IPS-18a (cell line): Measurements from ENCODE around the gene RRP1B.
"Not testable (repeated sequence)": the region's sequence is repeated elsewhere in the genome, so short reads cannot be mapped to it uniquely, and the experiment has no call there.

Experiments
- H3K27ac ChIP-seq: one replicate; pipeline ENCODE4 v1.5.1; 2013; ENCODE audit warnings: low read length
- H3K27me3 ChIP-seq: one replicate; pipeline ENCODE4 v1.6.1; 2013; ENCODE audit warnings: mild to moderate bottlenecking, low read length; ENCODE audit not compliant: control insufficient read depth, insufficient read depth
- H3K36me3 ChIP-seq: one replicate; pipeline ENCODE4 v1.6.1; 2013; ENCODE audit warnings: low read depth, low read length; ENCODE audit not compliant: control insufficient read depth
- H3K4me1 ChIP-seq: one replicate; pipeline ENCODE4 v1.6.1; 2013; ENCODE audit warnings: low read depth, low read length; ENCODE audit not compliant: control insufficient read depth
- H3K4me3 ChIP-seq: one replicate; pipeline ENCODE4 v1.5.1; 2013; ENCODE audit warnings: low read length
- H3K9ac ChIP-seq: one replicate; pipeline ENCODE4 v1.6.1; 2013; ENCODE audit warnings: mild to moderate bottlenecking, low read length, moderate library complexity
- H3K9me3 ChIP-seq: one replicate; pipeline ENCODE4 v1.6.1; 2013; ENCODE audit warnings: low read depth, low read length; ENCODE audit not compliant: control insufficient read depth

The RRP1B gene

GRCh38 chr21:43693981-43694380, 34.6 kb downstream of the RRP1B start:
- Histone ChIP-seq H3K4me3 (no peak overlapping the region), H3K27me3 (no peaks in the 10 kb centered on the region), H3K4me1 (no peaks in the 10 kb centered on the region), H3K36me3 (peaks cover 53% of the 10 kb centered on the region), H3K9me3 (no peaks in the 10 kb centered on the region), H3K9ac (no peak overlapping the region), H3K27ac (no peak overlapping the region)

GRCh38 chr21:43694437-43695079, 35.2 kb downstream of the RRP1B start:
- Histone ChIP-seq H3K4me1 (no peaks in the 10 kb centered on the region), H3K36me3 (peaks cover 48% of the 10 kb centered on the region), H3K9ac (no peak overlapping the region), H3K27me3 (no peaks in the 10 kb centered on the region), H3K27ac (no peak overlapping the region), H3K9me3 (no peaks in the 10 kb centered on the region), H3K4me3 (no peak overlapping the region)

DNA sequence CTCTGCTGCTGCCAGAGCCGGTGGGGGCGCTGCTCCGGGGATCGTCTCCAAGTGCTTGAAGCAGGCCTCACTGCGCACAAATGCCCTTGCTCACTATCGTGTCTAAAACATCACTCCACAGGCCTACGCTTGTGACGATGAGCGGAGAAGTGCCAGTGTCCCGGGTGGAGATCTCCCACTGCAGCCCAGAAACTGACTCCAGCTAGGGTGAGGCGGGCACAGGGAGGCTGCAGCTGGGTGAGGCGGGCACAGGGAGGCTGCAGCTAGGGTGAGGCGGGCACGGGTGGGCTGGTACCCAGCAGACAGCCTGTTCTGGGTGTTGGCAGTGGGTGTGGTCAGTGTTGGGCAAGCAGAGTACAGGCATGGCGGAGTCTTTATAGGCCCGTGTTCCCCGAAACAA, 36.9 kb downstream of the RRP1B start:
- Histone ChIP-seq H3K4me1 (no peaks in the 10 kb centered on the region), H3K4me3 (no peak overlapping the region), H3K27ac (no peak overlapping the region), H3K9me3 (no peaks in the 10 kb centered on the region), H3K9ac (no peak overlapping the region), H3K36me3 (peaks cover 31% of the 10 kb centered on the region), H3K27me3 (no peaks in the 10 kb centered on the region)

GRCh38 chr21:43697758-43698643, 38.6 kb downstream of the RRP1B start:
- H3K36me3 ChIP-seq, result peaks cover 18% of the 10 kb centered on the region
- H3K27me3 ChIP-seq, result no peaks in the 10 kb centered on the region
- H3K9me3 ChIP-seq, result no peaks in the 10 kb centered on the region
- H3K27ac ChIP-seq, result no peak overlapping the region
- H3K9ac ChIP-seq, result no peak overlapping the region
- H3K4me3 ChIP-seq, result no peak overlapping the region
- H3K4me1 ChIP-seq, result peaks cover 5% of the 10 kb centered on the region

GRCh38 chr21:43699492-43699777, 40.1 kb downstream of the RRP1B start:
- H3K4me3 ChIP-seq, H3K9me3 ChIP-seq, H3K9ac ChIP-seq, H3K27me3 ChIP-seq, H3K36me3 ChIP-seq, H3K27ac ChIP-seq: not testable (repeated sequence)
- H3K4me1 ChIP-seq, result peaks cover 11% of the 10 kb centered on the region

DNA sequence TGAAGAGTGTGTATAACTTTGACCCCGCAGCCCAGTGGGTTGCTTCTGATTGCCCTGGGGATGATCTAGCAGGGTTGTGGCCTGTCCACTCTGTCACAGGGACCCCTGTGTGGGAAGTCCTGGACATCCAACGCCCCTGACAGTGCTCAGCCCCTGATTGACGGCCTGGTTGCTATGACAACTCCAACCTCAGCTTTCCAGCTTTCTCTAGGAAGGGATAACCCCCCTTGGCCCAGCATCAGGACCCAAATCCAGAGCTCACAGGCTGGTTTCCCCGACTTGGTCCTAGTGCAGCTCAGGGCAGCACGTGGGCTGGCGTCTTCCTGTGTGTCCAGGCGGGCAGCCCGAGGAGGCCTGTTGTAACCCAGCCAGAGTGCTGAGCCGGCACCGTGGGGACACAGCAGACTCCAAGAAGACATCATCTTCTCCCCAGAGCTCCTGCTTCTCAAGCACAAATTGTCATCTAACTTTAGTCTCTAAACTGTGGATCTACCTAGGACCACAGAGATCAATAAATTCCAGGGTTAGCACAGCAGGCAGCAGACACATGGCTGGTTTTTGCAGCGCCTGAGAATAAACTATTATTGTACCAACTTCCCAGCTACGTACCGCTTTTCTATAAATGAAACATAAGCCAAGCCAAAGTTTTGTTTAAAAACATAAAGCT, 40.7 kb downstream of the RRP1B start:
- Histone ChIP-seq H3K9ac (no peak overlapping the region), H3K27ac (no peak overlapping the region), H3K27me3 (no peaks in the 10 kb centered on the region), H3K4me1 (peaks cover 11% of the 10 kb centered on the region), H3K9me3 (no peaks in the 10 kb centered on the region), H3K36me3 (no peaks in the 10 kb centered on the region), H3K4me3 (no peak overlapping the region)

DNA sequence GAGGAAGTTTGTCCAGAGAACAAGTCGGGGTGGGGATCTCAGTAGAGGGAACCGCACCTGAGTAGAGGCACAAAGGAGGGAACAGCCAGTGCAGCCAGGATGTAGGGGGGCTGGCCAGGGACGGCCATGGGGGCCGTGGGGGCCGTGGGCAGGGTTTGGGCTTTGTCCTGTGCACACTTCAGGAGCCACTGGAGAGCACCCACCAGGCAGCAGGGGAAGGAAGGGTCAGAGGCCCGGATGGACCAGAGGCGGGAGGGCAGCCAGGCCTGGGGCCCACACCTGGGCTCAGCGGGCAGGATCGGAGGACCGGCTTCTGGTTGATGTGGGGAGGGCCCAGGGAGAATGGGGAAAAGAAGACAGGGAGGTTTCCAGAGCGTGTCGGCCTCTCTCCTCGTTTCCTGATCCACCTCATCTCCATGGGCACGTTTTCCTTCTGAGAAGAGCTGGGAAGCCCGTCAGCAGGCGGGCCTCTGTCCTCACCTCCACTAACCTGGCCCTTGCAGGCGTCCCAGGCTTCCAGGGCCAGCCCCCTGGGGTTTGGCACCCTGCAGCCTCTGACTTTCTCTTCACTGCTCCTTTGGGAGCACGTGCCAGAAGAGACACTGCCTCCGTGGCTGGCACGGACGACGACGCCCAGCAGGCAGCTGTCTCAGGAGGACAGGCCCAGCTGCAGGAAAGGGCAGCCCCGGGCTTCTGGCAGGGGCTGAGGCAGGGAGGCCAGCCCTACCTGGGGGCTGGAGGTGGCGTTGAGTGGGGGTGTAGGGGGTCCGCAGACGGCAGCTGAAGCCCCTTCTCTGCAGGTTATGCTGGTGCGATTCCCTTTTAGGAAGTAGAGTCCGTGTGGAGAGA, 42.8 kb downstream of the RRP1B start:
- H3K4me3 ChIP-seq, result no peak overlapping the region
- no peaks in the 10 kb centered on the region for H3K9me3 ChIP-seq
- no peak overlapping the region for H3K27ac ChIP-seq
- peaks cover 11% of the 10 kb centered on the region for H3K4me1 ChIP-seq
- H3K9ac ChIP-seq, result no peak overlapping the region
- no peaks in the 10 kb centered on the region for H3K36me3 ChIP-seq
- H3K27me3 ChIP-seq, result no peaks in the 10 kb centered on the region

GRCh38 chr21:43702785-43703034, 43.4 kb downstream of the RRP1B start:
- Histone ChIP-seq H3K9ac (no peak overlapping the region), H3K36me3 (no peaks in the 10 kb centered on the region), H3K4me3 (no peak overlapping the region), H3K4me1 (peaks cover 11% of the 10 kb centered on the region), H3K27me3 (no peaks in the 10 kb centered on the region), H3K27ac (no peak overlapping the region), H3K9me3 (no peaks in the 10 kb centered on the region)

GRCh38 chr21:43703035-43703880, 43.9 kb downstream of the RRP1B start:
- Histone ChIP-seq H3K9me3 (no peaks in the 10 kb centered on the region), H3K9ac (no peak overlapping the region), H3K4me1 (peaks cover 11% of the 10 kb centered on the region), H3K4me3 (no peak overlapping the region), H3K27me3 (no peaks in the 10 kb centered on the region), H3K27ac (no peak overlapping the region), H3K36me3 (no peaks in the 10 kb centered on the region)

- H3K27ac ChIP-seq, result no peak overlapping the region
Measured at GRCh38 chr21:43707462-43707861, 48.1 kb downstream of the RRP1B start.

More at GRCh38 chr21:43707462-43707861, 48.1 kb downstream of the RRP1B start:
- H3K9me3 ChIP-seq, result no peaks in the 10 kb centered on the region
- peaks cover 16% of the 10 kb centered on the region for H3K4me1 ChIP-seq
- no peaks in the 10 kb centered on the region for H3K27me3 ChIP-seq
- H3K36me3 ChIP-seq, result no peaks in the 10 kb centered on the region
- H3K4me3 ChIP-seq, result no peak overlapping the region
- no peak overlapping the region for H3K9ac ChIP-seq
